PC-9 (cell line): ENCODE measurements around the gene LRRC53.

ENCODE experiments used
- EZH2 ChIP-seq: fragments of 200-600 bp; sonication (generic); IDR thresholded peaks from 2 replicates; pipeline ENCODE4 v1.8.0; 2017; ENCODE audit warnings: antibody characterized with exemption, low read depth
- TF ChIP-seq, protein P1 (sequence below): fragments of 200-600 bp; sonication (generic); conservative IDR thresholded peaks from 2 replicates; pipeline ENCODE4 v1.6.1; 2017; ENCODE audit warnings: mixed run types, antibody characterized with exemption, mild to moderate bottlenecking, moderate library complexity

GRCh38 chr1:74426208-74426937 is 86.0 kb downstream of the LRRC53 start:
- TF ChIP-seq, protein P1, sequence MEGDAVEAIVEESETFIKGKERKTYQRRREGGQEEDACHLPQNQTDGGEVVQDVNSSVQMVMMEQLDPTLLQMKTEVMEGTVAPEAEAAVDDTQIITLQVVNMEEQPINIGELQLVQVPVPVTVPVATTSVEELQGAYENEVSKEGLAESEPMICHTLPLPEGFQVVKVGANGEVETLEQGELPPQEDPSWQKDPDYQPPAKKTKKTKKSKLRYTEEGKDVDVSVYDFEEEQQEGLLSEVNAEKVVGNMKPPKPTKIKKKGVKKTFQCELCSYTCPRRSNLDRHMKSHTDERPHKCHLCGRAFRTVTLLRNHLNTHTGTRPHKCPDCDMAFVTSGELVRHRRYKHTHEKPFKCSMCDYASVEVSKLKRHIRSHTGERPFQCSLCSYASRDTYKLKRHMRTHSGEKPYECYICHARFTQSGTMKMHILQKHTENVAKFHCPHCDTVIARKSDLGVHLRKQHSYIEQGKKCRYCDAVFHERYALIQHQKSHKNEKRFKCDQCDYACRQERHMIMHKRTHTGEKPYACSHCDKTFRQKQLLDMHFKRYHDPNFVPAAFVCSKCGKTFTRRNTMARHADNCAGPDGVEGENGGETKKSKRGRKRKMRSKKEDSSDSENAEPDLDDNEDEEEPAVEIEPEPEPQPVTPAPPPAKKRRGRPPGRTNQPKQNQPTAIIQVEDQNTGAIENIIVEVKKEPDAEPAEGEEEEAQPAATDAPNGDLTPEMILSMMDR: no peak
- no peak for TF ChIP-seq EZH2
